KG1 (cell line): Measurements from ENCODE around the gene COMMD10.

ENCODE experiments used
- DNase-seq: peaks from one replicate; lab custom pipeline; 2025; lab: John Stamatoyannopoulos, UW

COMMD10 gene

GRCh38 chr5:116225281-116225922 lies 140.6 kb downstream of the COMMD10 start:
- no peak for DNase-seq

- DNase-seq = no peak
These were observed 144.4 kb downstream of the COMMD10 start for GRCh38 chr5:116229131-116229689.

- DNase-seq = no peak
These were observed 146.5 kb downstream of the COMMD10 start for GRCh38 chr5:116231288-116231687.

- DNase-seq = no peak
These were observed 149.9 kb downstream of the COMMD10 start for GRCh38 chr5:116234681-116235080.

GRCh38 chr5:116237917-116238500 lies 153.2 kb downstream of the COMMD10 start:
- DNase-seq = no peak

GRCh38 chr5:116242343-116242742 lies 157.5 kb downstream of the COMMD10 start:
- no peak for DNase-seq

GRCh38 chr5:116248432-116248831 lies 163.6 kb downstream of the COMMD10 start:
- DNase-seq = no peak

- DNase-seq = no peak
These were observed 164.8 kb downstream of the COMMD10 start for GRCh38 chr5:116249648-116250047.

- DNase-seq = no peak
These were observed 171.9 kb downstream of the COMMD10 start for GRCh38 chr5:116256717-116257116.

GRCh38 chr5:116265471-116265870 lies 180.6 kb downstream of the COMMD10 start:
- no peak for DNase-seq

- no peak for DNase-seq
These were observed 186.7 kb downstream of the COMMD10 start for GRCh38 chr5:116271446-116272025.

GRCh38 chr5:116272281-116272941 lies 187.6 kb downstream of the COMMD10 start:
- no peak for DNase-seq

GRCh38 chr5:116273448-116274242 lies 188.8 kb downstream of the COMMD10 start:
- no peak for DNase-seq

- no peak for DNase-seq
These were observed 189.4 kb downstream of the COMMD10 start for GRCh38 chr5:116274251-116274650.

GRCh38 chr5:116275282-116275681 lies 190.5 kb downstream of the COMMD10 start:
- DNase-seq = no peak

GRCh38 chr5:116276952-116277351 lies 192.1 kb downstream of the COMMD10 start:
- DNase-seq = no peak

GRCh38 chr5:116280149-116280803 lies 195.5 kb downstream of the COMMD10 start:
- no peak for DNase-seq

GRCh38 chr5:116281309-116281708 lies 196.5 kb downstream of the COMMD10 start:
- no peak for DNase-seq

- no peak for DNase-seq
These were observed 203.7 kb downstream of the COMMD10 start for GRCh38 chr5:116288524-116288923.

GRCh38 chr5:116289276-116289675 lies 204.5 kb downstream of the COMMD10 start:
- DNase-seq = no peak

- DNase-seq = no peak
These were observed 206.4 kb downstream of the COMMD10 start for GRCh38 chr5:116291271-116291670.
